ENCODE measurements around the gene PCLO. TPM values are rescaled to one million over a fixed set of nuclear protein-coding genes. Genes with fewer than 3 reads are reported as not detected.

The PCLO gene
- total RNA-seq, 1 donor from 2014 or later = 5.3 TPM

DNA sequence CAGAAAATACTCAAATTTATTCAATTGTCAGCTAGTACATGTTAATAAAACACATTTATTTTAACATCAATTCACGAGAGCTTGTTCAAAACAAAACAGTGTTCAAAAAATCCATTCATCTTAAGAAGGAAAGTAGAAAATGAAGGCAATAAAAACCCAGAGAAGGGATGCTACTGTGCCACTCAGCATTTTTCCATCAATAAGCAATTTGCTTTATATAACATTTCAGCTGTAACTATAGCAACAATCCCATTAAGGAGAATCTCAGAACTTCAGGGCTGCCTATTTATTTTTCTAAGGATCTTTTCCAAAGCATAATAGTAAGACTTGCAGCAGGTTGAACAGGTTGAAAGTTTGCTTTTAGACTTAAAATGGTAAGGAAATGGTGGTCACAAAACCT, 190.5 kb downstream of the PCLO start:
- no peak overlapping the region for H3K4me3 Mint-ChIP-seq
- TF ChIP-seq CTCF (IDR thresholded peaks at IDR 0.05; ENCODE audit: unreplicated experiment) = no peak
- no peaks in the 10 kb centered on the region for H3K36me3 Mint-ChIP-seq
- H3K9me3 Mint-ChIP-seq = no peaks in the 10 kb centered on the region
- H3K4me1 Mint-ChIP-seq = peaks cover 8% of the 10 kb centered on the region
- no peak for DNase-seq (ENCODE audit: low spot score in 2 of 2, unreplicated experiment in 2 of 2)
- no peaks in the 10 kb centered on the region for H3K27me3 Mint-ChIP-seq (ENCODE audit: low read depth)
- H3K27ac Mint-ChIP-seq = no peak overlapping the region

GRCh38 chr7:82965088-82966036, 197.3 kb downstream of the PCLO start:
- Mint-ChIP-seq H3K4me3 (no peak overlapping the region), H3K27ac (no peak overlapping the region), H3K36me3 (no peaks in the 10 kb centered on the region), H3K4me1 (no peaks in the 10 kb centered on the region), H3K9me3 (peaks cover 6% of the 10 kb centered on the region), H3K27me3 (ENCODE audit: low read depth) (no peaks in the 10 kb centered on the region)
- TF ChIP-seq CTCF (IDR thresholded peaks at IDR 0.05; ENCODE audit: unreplicated experiment) = no peak
- no peak for DNase-seq (ENCODE audit: low spot score in 2 of 2, unreplicated experiment in 2 of 2)

DNA sequence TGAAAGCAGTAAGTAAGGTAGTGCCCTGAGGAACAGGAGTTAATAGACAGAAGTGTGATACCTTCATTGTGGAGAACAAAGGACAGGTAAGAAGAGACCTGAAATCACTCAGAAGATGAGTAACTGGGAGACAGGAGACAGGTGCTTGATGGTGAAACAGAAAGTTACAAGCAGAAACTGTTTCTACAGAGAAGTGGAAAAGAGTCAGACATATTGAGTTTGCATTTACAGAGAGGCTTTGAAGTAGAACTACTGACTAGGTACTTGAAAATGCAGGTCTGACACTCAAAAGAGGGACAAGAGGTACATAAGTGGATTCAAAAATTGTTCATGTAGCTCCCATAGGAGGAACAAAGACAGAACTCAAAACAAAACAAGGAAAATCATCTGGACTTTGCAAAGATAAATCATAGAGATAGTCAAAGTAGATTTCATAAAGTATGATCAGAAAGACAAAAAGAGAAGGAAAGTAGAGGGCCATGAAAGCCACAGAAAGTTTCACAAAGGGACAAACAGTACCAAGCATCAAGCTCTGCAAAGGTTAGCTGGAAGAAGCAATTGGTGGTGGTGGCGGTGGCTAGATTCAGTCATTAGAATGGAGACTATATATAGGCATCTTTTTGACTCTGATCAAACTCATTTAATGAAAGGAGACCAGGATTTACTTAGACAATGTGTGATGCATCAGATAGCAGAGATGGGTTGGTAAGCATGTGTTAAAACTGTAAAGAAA, 198.4 kb downstream of the PCLO start:
- Mint-ChIP-seq H3K27ac (no peak overlapping the region), H3K36me3 (no peaks in the 10 kb centered on the region)

DNA sequence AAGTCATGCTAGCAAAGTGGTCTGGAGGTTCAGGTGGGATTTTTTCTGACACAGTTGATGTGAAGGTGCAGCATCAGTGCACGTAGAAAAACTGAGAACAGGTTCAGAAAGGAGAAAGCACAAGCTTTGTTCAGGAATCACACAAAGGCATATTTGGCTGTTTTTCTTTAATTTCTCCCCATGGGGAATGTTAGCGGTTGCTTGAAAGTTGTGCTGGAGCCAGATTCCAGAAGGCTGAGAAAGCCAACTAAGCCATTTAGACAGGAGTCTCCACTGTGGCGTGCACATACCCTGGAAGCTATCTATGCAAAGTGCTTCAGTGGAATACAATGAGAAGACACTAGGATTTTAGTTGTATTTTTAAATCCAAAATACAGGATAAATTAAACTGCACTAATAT, 201.4 kb downstream of the PCLO start:
- Mint-ChIP-seq H3K27ac (no peak overlapping the region), H3K27me3 (ENCODE audit: low read depth) (no peaks in the 10 kb centered on the region), H3K9me3 (peaks cover 6% of the 10 kb centered on the region), H3K4me1 (no peaks in the 10 kb centered on the region), H3K36me3 (no peaks in the 10 kb centered on the region), H3K4me3 (no peak overlapping the region)
- no peak for DNase-seq (ENCODE audit: low spot score in 2 of 2, unreplicated experiment in 2 of 2)
- TF ChIP-seq CTCF (IDR thresholded peaks at IDR 0.05; ENCODE audit: unreplicated experiment) = no peak

More for the DNA sequence above, 198.4 kb downstream of the PCLO start:
- Mint-ChIP-seq H3K9me3 (peaks cover 6% of the 10 kb centered on the region), H3K27me3 (ENCODE audit: low read depth) (no peaks in the 10 kb centered on the region), H3K4me1 (no peaks in the 10 kb centered on the region), H3K4me3 (no peak overlapping the region)
- no peak for TF ChIP-seq CTCF (IDR thresholded peaks at IDR 0.05; ENCODE audit: unreplicated experiment)
- no peak for DNase-seq (ENCODE audit: low spot score in 2 of 2, unreplicated experiment in 2 of 2)

DNA sequence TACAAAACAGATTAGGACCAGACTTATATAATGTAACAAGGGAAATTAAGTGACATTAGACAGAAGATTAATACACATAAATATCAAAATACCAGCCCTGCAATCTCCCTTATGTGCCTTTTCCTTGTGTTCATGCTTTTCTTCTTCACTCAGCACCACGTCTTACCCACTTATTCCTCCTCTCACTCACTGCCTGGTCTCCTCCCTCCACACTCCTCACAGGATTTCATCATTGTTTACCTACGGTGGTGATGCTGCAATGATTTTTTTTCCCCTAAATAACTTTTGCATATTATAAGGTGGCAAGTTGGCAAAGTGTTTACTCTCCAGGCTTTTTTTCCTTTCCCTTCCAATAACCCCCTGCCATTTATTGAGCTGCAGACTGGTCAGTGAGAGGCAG, 203.2 kb downstream of the PCLO start:
- H3K27ac Mint-ChIP-seq = no peak overlapping the region
- DNase-seq (ENCODE audit: low spot score in 2 of 2, unreplicated experiment in 2 of 2) = no peak
- no peaks in the 10 kb centered on the region for H3K27me3 Mint-ChIP-seq (ENCODE audit: low read depth)
- H3K4me3 Mint-ChIP-seq = no peak overlapping the region
- TF ChIP-seq CTCF (IDR thresholded peaks at IDR 0.05; ENCODE audit: unreplicated experiment) = no peak
- no peaks in the 10 kb centered on the region for H3K36me3 Mint-ChIP-seq
- no peaks in the 10 kb centered on the region for H3K4me1 Mint-ChIP-seq
- no peaks in the 10 kb centered on the region for H3K9me3 Mint-ChIP-seq

Data from mesothelial cell of epicardium (in vitro differentiated cells).